Vagina (tissue), 2 donors: ENCODE data around the gene TTC28. TPM values are rescaled to one million over a fixed set of nuclear protein-coding genes. Genes with fewer than 3 reads are reported as not detected.

Source experiments
- DNase-seq, 2 donors: peaks; one replicate each; pipeline ENCODE4 v3.0.0-alpha.2; 2017; ENCODE audit errors: extremely low spot score in 2 of 2
- H3K27ac ChIP-seq: fragments of 200-600 bp; sonication (generic); one replicate; pipeline ENCODE4 v1.5.1; 2019
- H3K27me3 ChIP-seq: fragments of 200-600 bp; sonication (generic); one replicate; pipeline ENCODE4 v1.5.1; 2019
- H3K36me3 ChIP-seq, 2 donors: fragments of 200-600 bp; sonication (generic); one replicate each; pipeline ENCODE4 v1.5.1; 2017 to 2019
- H3K4me1 ChIP-seq: fragments of 200-600 bp; sonication (generic); one replicate; pipeline ENCODE4 v1.5.1; 2019
- H3K4me3 ChIP-seq, 2 donors: fragments of 200-600 bp; sonication (generic); 1 replicate in 1 of 2; 2 replicates in 1 of 2; pipeline ENCODE4 v1.5.1; 2016 to 2019
- H3K9me3 ChIP-seq: fragments of 200-600 bp; sonication (generic); one replicate; pipeline ENCODE4 v1.5.1; 2019
- POLR2A ChIP-seq, 2 donors: fragments of 450-650 bp; IDR thresholded peaks; one replicate each; pipeline ENCODE4 v1.6.1; 2017; ENCODE audit warnings: antibody characterized with exemption in 2 of 2, mild to moderate bottlenecking in 2 of 2, moderate library complexity in 2 of 2
- POLR2AphosphoS5 ChIP-seq, 2 donors: sonication (generic); formaldehyde crosslinking; IDR thresholded peaks; one replicate each; pipeline ENCODE4 v1.9.0; 2017; ENCODE audit warnings: antibody characterized with exemption in 2 of 2, mild to moderate bottlenecking in 2 of 2, low read depth in 1 of 2; ENCODE audit not compliant: insufficient read depth in 1 of 2
- intact Hi-C: fragments of 100-400 bp; cut with DNase I; formaldehyde crosslinking; loops from one replicate; pipeline ENCODE4 v1.15.1; 2023
- total RNA-seq: library from RNA; depleted of rRNA; stranded (reverse); fragments of >200 nt; gene quantifications from one replicate; pipeline ENCODE4 v1.2.3, GENCODE V29; 2016
- TF ChIP-seq, protein P1 (sequence below), 3 experiments: fragments of 450-650 bp in 2 of 3; fragments of 200-600 bp in 1 of 3; sonication (generic) in 1 of 3; IDR thresholded peaks; one replicate each; pipeline ENCODE4 v1.5.1; 2017 to 2019; ENCODE audit warnings: antibody characterized with exemption in 3 of 3, mild to moderate bottlenecking in 2 of 3, moderate library complexity in 2 of 3

TTC28 gene
- total RNA-seq, 1 donor from 2014 or later = 41.7 TPM

DNA sequence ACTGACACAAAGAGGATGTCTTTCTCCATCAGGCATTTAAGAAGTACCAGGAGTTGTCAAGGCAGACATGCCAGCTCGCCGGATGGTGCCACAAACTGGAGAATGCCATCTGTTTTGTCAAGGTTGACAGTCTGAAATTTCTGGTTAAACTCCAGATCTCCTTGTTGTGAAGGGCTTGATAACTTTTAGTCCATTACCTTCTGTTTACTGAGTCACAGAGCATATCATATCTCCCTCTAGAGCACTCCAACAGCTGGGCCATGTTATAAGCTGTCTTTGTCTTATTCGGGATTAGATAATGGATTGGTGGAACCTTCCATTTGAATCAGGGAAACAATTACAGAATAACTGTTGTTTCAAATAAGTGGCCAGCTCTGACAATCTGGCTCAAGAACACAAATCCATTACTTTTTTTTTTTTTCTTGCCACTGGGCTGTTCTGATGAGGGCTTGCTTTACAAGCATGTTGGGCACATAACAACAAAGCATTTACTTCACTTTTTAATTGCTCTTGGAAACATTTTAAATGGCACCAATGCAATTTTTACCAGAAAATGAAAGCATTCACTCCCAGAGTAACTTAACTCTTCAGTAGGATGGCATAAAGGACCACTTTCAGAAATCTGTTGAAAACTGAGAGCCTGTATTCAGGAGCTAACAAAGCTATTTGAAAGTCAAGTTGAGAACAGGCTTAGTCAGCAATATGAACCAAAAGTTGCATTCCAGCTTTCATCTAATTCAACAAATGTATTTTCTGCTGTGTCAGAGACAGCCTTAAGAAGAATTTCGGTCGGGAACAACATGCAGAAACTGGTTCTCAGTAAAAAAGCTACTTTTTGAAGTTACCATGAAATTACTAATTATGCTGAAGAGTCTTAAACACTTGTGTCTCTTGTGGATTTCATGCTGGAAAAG, 533.0 kb downstream of the TTC28 start:
- no peaks in the 10 kb centered on the region for H3K27me3 ChIP-seq
- peaks cover 42% of the 10 kb centered on the region for H3K4me1 ChIP-seq
- no peaks in the 10 kb centered on the region for H3K36me3 ChIP-seq
- intact Hi-C loops = no loop called here
- H3K4me3 ChIP-seq = no peak overlapping the region
- no peak for DNase-seq
- no peaks in the 10 kb centered on the region for H3K9me3 ChIP-seq
- TF ChIP-seq, protein P1, sequence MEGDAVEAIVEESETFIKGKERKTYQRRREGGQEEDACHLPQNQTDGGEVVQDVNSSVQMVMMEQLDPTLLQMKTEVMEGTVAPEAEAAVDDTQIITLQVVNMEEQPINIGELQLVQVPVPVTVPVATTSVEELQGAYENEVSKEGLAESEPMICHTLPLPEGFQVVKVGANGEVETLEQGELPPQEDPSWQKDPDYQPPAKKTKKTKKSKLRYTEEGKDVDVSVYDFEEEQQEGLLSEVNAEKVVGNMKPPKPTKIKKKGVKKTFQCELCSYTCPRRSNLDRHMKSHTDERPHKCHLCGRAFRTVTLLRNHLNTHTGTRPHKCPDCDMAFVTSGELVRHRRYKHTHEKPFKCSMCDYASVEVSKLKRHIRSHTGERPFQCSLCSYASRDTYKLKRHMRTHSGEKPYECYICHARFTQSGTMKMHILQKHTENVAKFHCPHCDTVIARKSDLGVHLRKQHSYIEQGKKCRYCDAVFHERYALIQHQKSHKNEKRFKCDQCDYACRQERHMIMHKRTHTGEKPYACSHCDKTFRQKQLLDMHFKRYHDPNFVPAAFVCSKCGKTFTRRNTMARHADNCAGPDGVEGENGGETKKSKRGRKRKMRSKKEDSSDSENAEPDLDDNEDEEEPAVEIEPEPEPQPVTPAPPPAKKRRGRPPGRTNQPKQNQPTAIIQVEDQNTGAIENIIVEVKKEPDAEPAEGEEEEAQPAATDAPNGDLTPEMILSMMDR (IDR thresholded peaks at IDR 0.05) = no peak
- TF ChIP-seq POLR2AphosphoS5 (IDR thresholded peaks at IDR 0.05; ENCODE audit: insufficient read depth in 1 of 2, low read depth in 1 of 2) (no peak), POLR2A (IDR thresholded peaks at IDR 0.05) (no peak)
- no peak overlapping the region for H3K27ac ChIP-seq

DNA sequence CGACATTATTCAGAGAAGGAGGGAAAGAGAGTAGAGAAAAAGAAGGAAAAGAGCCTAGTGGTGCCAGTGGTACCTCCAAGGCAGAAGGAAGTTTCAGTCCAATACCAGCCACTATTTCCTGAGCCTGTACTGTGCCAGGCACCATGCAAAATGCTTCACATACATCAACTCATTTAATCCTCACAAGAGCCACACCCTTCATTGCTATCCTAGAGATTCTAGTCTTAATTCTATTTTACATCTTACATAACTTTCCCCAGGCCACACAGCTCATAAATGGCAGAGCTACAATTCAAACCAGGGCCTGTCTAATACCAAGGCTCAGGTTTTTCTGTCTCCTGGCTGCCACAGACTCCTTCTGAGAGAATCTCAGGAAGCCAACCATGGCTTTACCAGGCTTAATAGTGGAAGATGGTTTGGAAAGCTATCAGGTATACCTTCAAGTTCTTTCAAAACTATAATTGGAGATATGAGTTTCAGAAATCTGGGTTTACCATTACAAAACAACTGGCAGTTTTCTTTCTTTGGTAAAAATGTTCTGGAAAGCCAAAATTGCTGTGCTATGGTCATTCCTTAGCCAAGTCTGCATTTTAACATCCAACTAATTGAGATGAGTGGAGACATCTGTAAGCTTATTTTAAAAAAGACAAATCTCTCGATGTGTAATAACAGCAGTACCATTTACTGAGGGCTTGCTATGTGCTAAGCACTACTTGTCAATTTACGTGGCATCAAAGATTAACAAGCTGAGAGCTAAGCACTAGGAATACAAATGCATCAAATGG, 535.5 kb downstream of the TTC28 start:
- Histone ChIP-seq H3K27ac (no peak overlapping the region), H3K9me3 (no peaks in the 10 kb centered on the region), H3K27me3 (no peaks in the 10 kb centered on the region), H3K36me3 (no peaks in the 10 kb centered on the region), H3K4me1 (peaks cover 52% of the 10 kb centered on the region), H3K4me3 (no peak overlapping the region)
- DNase-seq = no peak
- intact Hi-C loops = no loop called here
- TF ChIP-seq, protein P1 (IDR thresholded peaks at IDR 0.05) = no peak
- no peak for TF ChIP-seq POLR2AphosphoS5 (IDR thresholded peaks at IDR 0.05; ENCODE audit: insufficient read depth in 1 of 2, low read depth in 1 of 2)
- no peak for TF ChIP-seq POLR2A (IDR thresholded peaks at IDR 0.05)

DNA sequence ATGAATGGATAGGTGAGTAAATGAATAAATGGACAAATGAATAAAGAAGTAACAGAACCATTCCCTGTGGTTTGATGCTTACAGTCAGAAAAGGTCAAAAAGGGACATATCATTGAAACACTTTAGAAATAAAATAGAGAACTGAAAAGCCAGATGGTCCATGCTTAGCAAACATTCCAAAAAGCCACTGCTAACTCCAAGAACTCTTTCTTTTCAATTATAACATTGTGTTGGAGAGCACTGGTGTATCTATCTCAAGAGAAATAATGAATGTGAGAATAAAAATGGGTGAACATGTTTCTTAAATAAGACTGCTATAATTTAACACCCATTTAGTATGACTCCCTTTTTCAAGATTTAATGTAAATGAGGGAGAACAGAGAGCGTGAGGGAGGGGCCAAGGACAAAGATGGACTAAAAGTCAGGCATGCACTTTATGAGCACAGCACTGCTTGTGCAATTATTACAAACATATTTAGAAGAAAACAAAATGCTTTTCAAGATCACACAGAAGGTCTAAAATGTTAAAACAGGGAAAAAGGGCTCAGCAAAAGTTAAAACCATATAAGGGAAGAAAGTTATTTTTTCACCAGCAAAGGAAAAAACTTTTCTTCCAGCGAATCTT, 536.3 kb downstream of the TTC28 start:
- intact Hi-C loops = no loop called here
- H3K27me3 ChIP-seq = no peaks in the 10 kb centered on the region
- peaks cover 56% of the 10 kb centered on the region for H3K4me1 ChIP-seq

DNA sequence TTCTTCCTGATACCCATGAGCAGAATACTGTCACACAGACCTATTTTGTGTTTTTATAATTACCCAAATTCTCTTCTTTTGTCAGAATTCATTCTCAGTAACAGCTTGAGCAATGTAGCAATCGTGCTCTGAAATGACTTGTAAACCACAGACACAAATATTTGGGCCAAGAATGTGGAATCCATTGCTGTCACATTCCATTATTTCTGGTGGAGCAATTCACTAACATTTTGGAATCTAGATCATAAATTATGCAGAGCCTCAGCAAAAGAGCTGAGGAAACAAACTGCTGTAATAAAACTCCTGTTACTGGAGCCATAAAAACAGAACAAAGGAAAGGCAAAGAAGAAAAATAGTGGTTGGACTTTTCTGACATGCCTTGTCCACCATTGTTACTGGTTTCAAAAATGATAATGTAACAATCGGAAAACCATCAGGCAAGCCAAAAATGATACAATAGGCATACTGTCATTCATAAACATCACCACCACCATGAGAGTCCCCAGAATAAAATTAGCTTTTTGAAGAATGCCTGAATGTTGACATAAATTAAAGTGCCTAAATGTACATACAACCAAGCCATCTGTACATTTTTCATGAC, 537.2 kb downstream of the TTC28 start:
- peak in 1 of 2 donors; percentile 41 for TF ChIP-seq POLR2AphosphoS5 (IDR thresholded peaks at IDR 0.05; ENCODE audit: insufficient read depth in 1 of 2, low read depth in 1 of 2)
- TF ChIP-seq, protein P1 (IDR thresholded peaks at IDR 0.05) = no peak
- Histone ChIP-seq H3K4me3 (no peak overlapping the region), H3K9me3 (no peaks in the 10 kb centered on the region), H3K36me3 (no peaks in the 10 kb centered on the region), H3K27me3 (no peaks in the 10 kb centered on the region), H3K4me1 (peaks cover 55% of the 10 kb centered on the region), H3K27ac (peak overlapping the region; percentile 9)
- no peak for DNase-seq
- intact Hi-C loops = no loop called here

More for the DNA sequence above, 536.3 kb downstream of the TTC28 start:
- TF ChIP-seq POLR2AphosphoS5 (IDR thresholded peaks at IDR 0.05; ENCODE audit: insufficient read depth in 1 of 2, low read depth in 1 of 2) = no peak
- TF ChIP-seq, protein P1 (IDR thresholded peaks at IDR 0.05) = no peak
- no peak for TF ChIP-seq POLR2A (IDR thresholded peaks at IDR 0.05)
- H3K9me3 ChIP-seq = no peaks in the 10 kb centered on the region
- no peak for DNase-seq
- H3K4me3 ChIP-seq = no peak overlapping the region
- H3K27ac ChIP-seq = no peak overlapping the region
- H3K36me3 ChIP-seq = no peaks in the 10 kb centered on the region
